GM12878 (cell line): ENCODE data around the gene DERL3. TPM values are rescaled to one million over a fixed set of nuclear protein-coding genes. Genes with fewer than 3 reads are reported as not detected.

Source experiments
- ATAC-seq: fragments of 200-7000 bp; cut with Tn5 transposase; 3 replicates; pipeline ENCODE4 v1.9.1; 2020; ENCODE audit warnings: mild to moderate bottlenecking, moderate library complexity
- BruUV-seq: library from RNA; stranded (reverse); fragments of 400-500 nt; replicated peaks from 2 replicates; lab custom pipeline; 2021; lab: Mats Ljungman, UMichigan
- CTCF ChIA-PET: fragments of 300-600 bp; sonication (Branson Sonifier 250); formaldehyde crosslinking; extraction: SDS; loops from one replicate; lab custom pipeline; 2021; ENCODE audit warnings: inconsistent platforms; lab: Yijun Ruan, JAX
- POLR2A ChIA-PET: fragments of 350-600 bp; formaldehyde crosslinking; extraction: SDS; loops from one replicate; lab custom pipeline; 2021; ENCODE audit warnings: inconsistent platforms; lab: Charles Lee
- RAD21 ChIA-PET: fragments of 300-600 bp; sonication (Branson Sonifier 250); formaldehyde crosslinking; loops from one replicate; lab custom pipeline; 2023; ENCODE audit warnings: antibody characterized with exemption; ENCODE audit not compliant: unreplicated experiment; lab: Charles Lee
- SMC1A ChIA-PET: fragments of 300-600 bp; sonication (Branson Sonifier 250); formaldehyde crosslinking; loops from one replicate; lab custom pipeline; 2023; ENCODE audit not compliant: unreplicated experiment, uncharacterized antibody; lab: Charles Lee
- DNase-seq: peaks from one replicate; pipeline ENCODE4 v3.0.0-alpha.2; 2011; ENCODE audit warnings: low read depth, low spot score
- FAIRE-seq: peaks from 3 replicates; lab custom pipeline; 2011; peaks lifted over from hg19 to GRCh38; lab: Jason Lieb, UNC
- H2AFZ ChIP-seq: 2 replicates; pipeline ENCODE4 v1.6.0; 2011; ENCODE audit warnings: low read depth, low read length, control low read depth; ENCODE audit not compliant: control insufficient read depth
- H3K27ac ChIP-seq: 2 replicates; pipeline ENCODE4 v1.5.1; 2011; ENCODE audit warnings: control low read depth; ENCODE audit not compliant: control insufficient read depth, insufficient read depth
- H3K27me3 ChIP-seq, 2 experiments: replicated peaks in 1 of 2; 2 replicates each; pipeline versions ENCODE4 v1.6.0 to v1.6.1; 2011; ENCODE audit warnings: low read length in 1 of 2; ENCODE audit not compliant: control insufficient read depth in 2 of 2, insufficient read depth in 2 of 2
- H3K36me3 ChIP-seq, 2 experiments: 2 replicates each; pipeline ENCODE4 v1.5.1; 2011; ENCODE audit warnings: low read length in 1 of 2; ENCODE audit not compliant: control insufficient read depth in 2 of 2, insufficient read depth in 2 of 2
- H3K4me1 ChIP-seq: 2 replicates; pipeline ENCODE4 v1.6.1; 2011; ENCODE audit warnings: mild to moderate bottlenecking, low read length, moderate library complexity, mixed read lengths; ENCODE audit not compliant: control insufficient read depth, insufficient read depth
- H3K4me2 ChIP-seq: 2 replicates; pipeline ENCODE4 v1.6.0; 2011; ENCODE audit warnings: control low read depth; ENCODE audit not compliant: control insufficient read depth, insufficient read depth
- H3K4me3 ChIP-seq: fragments of 200-600 bp; sonication (generic); 2 replicates; pipeline ENCODE4 v1.5.1; 2016
- H3K79me2 ChIP-seq: 2 replicates; pipeline ENCODE4 v1.6.0; 2011; ENCODE audit warnings: low read length; ENCODE audit not compliant: control insufficient read depth, insufficient read depth
- H3K9ac ChIP-seq: 2 replicates; pipeline ENCODE4 v1.8.0; 2011; ENCODE audit warnings: low read length, control low read depth, mixed read lengths; ENCODE audit not compliant: control insufficient read depth, insufficient read depth
- H3K9me3 ChIP-seq: replicated peaks from 3 replicates; pipeline ENCODE4 v1.5.1; 2011; ENCODE audit warnings: mild to moderate bottlenecking, low read length; ENCODE audit not compliant: control insufficient read depth, insufficient read depth
- H4K20me1 ChIP-seq: 2 replicates; pipeline ENCODE4 v1.6.0; 2011; ENCODE audit not compliant: control insufficient read depth, insufficient read depth
- MEF2A ChIP-seq: IDR thresholded peaks from 2 replicates; pipeline ENCODE4 v1.6.1; 2011; ENCODE audit warnings: low read depth, mild to moderate bottlenecking, low read length, moderate library complexity; ENCODE audit not compliant: insufficient read depth
- NBN ChIP-seq: fragments of 450-650 bp; IDR thresholded peaks from 2 replicates; pipeline ENCODE4 v1.6.1; 2016
- POLR2A ChIP-seq: IDR thresholded peaks from 2 replicates; pipeline ENCODE4 v1.6.1; 2011; ENCODE audit warnings: low read depth, mild to moderate bottlenecking, low read length
- POLR2AphosphoS5 ChIP-seq: IDR thresholded peaks from 2 replicates; pipeline ENCODE4 v1.6.1; 2011; ENCODE audit warnings: mild to moderate bottlenecking, low read length, inconsistent platforms
- WGBS: methylation state at CpG from one replicate; pipeline ENCODE4 v1.1.6; 2016; ENCODE audit warnings: low lambda C conversion rate; ENCODE audit not compliant: insufficient replicate concordance, insufficient coverage; ENCODE audit errors: missing lambda C conversion rate; 5-methylcytosine and 5-hydroxymethylcytosine counted together
- in situ Hi-C: fragments of 300-500 bp; cut with MboI; formaldehyde crosslinking; loops from 9 replicates; pipeline ENCODE4 v1.14.3; 2018; ENCODE audit warnings: mixed read lengths
- intact Hi-C: fragments of 100-400 bp; cut with micrococcal nuclease; formaldehyde crosslinking; loops from one replicate; pipeline ENCODE4 v1.14.2; 2022; ENCODE audit not compliant: unreplicated experiment
- polyA plus RNA-seq, 11 experiments: library from polyadenylated mRNA; depleted of rRNA in 4 of 11; unstranded in 6 of 11; stranded (reverse) in 5 of 11; fragments of >200 nt; fragmentation: Nextera tagmentation in 4 of 11; fragmentation: Illumina TruSeq in 1 of 11; extraction: Ambion mirVana in 4 of 11; extraction: Trizol in 1 of 11; gene quantifications; 1 replicate in 1 of 11; 2 replicates in 10 of 11; pipeline versions ENCODE4 v1.2.1 to v1.2.3, GENCODE V29; 2011 to 2016; ENCODE audit warnings: inconsistent platforms in 2 of 11, missing spikeins in 2 of 11, low read depth in 1 of 11
- total RNA-seq, 4 experiments: library from RNA; depleted of rRNA in 3 of 4; stranded (reverse); fragments of >200 nt in 3 of 4; fragmentation: Illumina TruSeq in 1 of 4; extraction: Trizol in 1 of 4; gene quantifications; 2 replicates each; pipeline versions ENCODE4 v1.2.1 to v1.2.3, GENCODE V29; 2013 to 2021
- TF ChIP-seq, protein P1 (sequence below): fragments of 450-650 bp; IDR thresholded peaks from 2 replicates; pipeline ENCODE4 v1.6.1; 2016; ENCODE audit warnings: mild to moderate bottlenecking, moderate library complexity, borderline replicate concordance

DERL3 gene
- total and polyA plus RNA-seq, 10 of the 15 experiments (the other 5 are each of a cell fraction or from before 2014, with no cell fraction given), result 4.1 to 52.4 (median 14.1) TPM

DNA sequence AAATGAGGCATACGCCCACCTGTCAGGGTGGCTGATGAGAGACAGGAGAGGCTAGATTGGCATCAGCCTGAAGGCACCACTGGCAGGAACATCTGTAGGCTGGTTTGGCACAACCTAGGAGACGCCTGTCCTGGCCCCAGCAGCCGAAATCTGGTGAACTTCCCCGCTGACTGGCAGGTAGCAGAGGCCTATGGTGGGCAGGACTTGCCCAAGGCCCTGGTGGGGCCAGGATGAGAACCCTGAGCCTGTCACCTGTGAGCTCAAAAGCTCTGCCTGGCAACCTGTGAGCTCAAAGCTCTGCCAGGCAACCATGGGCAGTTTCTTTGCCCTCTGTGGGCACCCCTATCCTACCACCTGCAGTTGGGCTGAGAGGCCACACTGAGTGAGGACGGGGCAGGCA, 2.5 kb downstream of the DERL3 start:
- H3K4me2 ChIP-seq, result no peak overlapping the region
- peaks cover 17% of the 10 kb centered on the region for H3K4me1 ChIP-seq
- DNase-seq (no peak), FAIRE-seq (no peak), ATAC-seq (no peak)
- H3K27me3 ChIP-seq, result no peaks in the 10 kb centered on the region
- H3K9ac ChIP-seq, result no peak overlapping the region
- ChIA-PET CTCF (interaction anchor here (1.7 to 3.7 kb wide), 2 partner anchors 13 to 65 kb away, joined by 6 to 12 read pairs; partner anchors contain the start of gene MMP11), POLR2A (no interaction called here), RAD21 (no interaction called here), SMC1A (interaction anchor here (0.9 to 1.9 kb wide), 2 partner anchors 10 to 65 kb away, joined by 3 to 5 read pairs; no protein-coding TSS in a partner anchor)
- no peak overlapping the region for H3K4me3 ChIP-seq
- BruUV-seq, result no TSS peak
- no peak overlapping the region for H3K27ac ChIP-seq
- H3K36me3 ChIP-seq, result peaks cover 11 to 42% of the 10 kb centered on the region in 2 experiments
- 49% methylated on average over 5 of the region's 5 CpGs for WGBS
- H4K20me1 ChIP-seq, result no peaks in the 10 kb centered on the region
- intact Hi-C loops (no loop called here), in situ Hi-C loops (no loop called here)
- H3K9me3 ChIP-seq, result no peaks in the 10 kb centered on the region
- H3K79me2 ChIP-seq, result no peaks in the 10 kb centered on the region; the same call in 1 of the 2 replicates
- TF ChIP-seq MEF2A (no peak), POLR2A (peak; percentile 5; the same call in 1 of the 2 replicates)
- no peak overlapping the region for H2AFZ ChIP-seq

- Histone ChIP-seq H4K20me1 (peaks cover 2% of the 10 kb centered on the region; the same call in 1 of the 2 replicates), H3K27me3 (no peaks in the 10 kb centered on the region), H3K9ac (no peak overlapping the region), H3K4me1 (peaks cover 17% of the 10 kb centered on the region), H2AFZ (no peak overlapping the region), H3K4me2 (no peak overlapping the region), H3K4me3 (no peak overlapping the region), H3K36me3 (peaks cover 16 to 42% of the 10 kb centered on the region in 2 experiments), H3K27ac (no peak overlapping the region), H3K9me3 (no peaks in the 10 kb centered on the region), H3K79me2 (peaks cover 2% of the 10 kb centered on the region)
- FAIRE-seq, result no peak
- intact Hi-C loops (no loop called here), in situ Hi-C loops (no loop called here)
- CTCF ChIA-PET, result interaction anchor here (1.7 to 3.7 kb wide), 2 partner anchors 14 to 64 kb away, joined by 6 to 12 read pairs; partner anchors contain the start of gene MMP11
- TF ChIP-seq POLR2AphosphoS5, result peak; percentile 26; the same call in 1 of the 2 replicates
- TF ChIP-seq, protein P1, sequence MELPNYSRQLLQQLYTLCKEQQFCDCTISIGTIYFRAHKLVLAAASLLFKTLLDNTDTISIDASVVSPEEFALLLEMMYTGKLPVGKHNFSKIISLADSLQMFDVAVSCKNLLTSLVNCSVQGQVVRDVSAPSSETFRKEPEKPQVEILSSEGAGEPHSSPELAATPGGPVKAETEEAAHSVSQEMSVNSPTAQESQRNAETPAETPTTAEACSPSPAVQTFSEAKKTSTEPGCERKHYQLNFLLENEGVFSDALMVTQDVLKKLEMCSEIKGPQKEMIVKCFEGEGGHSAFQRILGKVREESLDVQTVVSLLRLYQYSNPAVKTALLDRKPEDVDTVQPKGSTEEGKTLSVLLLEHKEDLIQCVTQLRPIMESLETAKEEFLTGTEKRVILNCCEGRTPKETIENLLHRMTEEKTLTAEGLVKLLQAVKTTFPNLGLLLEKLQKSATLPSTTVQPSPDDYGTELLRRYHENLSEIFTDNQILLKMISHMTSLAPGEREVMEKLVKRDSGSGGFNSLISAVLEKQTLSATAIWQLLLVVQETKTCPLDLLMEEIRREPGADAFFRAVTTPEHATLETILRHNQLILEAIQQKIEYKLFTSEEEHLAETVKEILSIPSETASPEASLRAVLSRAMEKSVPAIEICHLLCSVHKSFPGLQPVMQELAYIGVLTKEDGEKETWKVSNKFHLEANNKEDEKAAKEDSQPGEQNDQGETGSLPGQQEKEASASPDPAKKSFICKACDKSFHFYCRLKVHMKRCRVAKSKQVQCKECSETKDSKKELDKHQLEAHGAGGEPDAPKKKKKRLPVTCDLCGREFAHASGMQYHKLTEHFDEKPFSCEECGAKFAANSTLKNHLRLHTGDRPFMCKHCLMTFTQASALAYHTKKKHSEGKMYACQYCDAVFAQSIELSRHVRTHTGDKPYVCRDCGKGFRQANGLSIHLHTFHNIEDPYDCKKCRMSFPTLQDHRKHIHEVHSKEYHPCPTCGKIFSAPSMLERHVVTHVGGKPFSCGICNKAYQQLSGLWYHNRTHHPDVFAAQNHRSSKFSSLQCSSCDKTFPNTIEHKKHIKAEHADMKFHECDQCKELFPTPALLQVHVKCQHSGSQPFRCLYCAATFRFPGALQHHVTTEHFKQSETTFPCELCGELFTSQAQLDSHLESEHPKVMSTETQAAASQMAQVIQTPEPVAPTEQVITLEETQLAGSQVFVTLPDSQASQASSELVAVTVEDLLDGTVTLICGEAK, result no peak
- 0 out of 2 replicates have a peak, but pooled peaks have one; percentile 1 for TF ChIP-seq POLR2A
- TF ChIP-seq NBN, result no peak
- POLR2A ChIA-PET, result no interaction called here
- DNase-seq, result no peak
- BruUV-seq, result no TSS peak
- no peak for ATAC-seq
- WGBS, result 83% methylated on average over 11 of the region's 11 CpGs
- RAD21 ChIA-PET, result interaction anchor here (0.9 kb wide), 1 partner anchor 8 kb away, joined by 3 read pairs; no protein-coding TSS in a partner anchor
- SMC1A ChIA-PET, result interaction anchor here (0.9 to 1.9 kb wide), 3 partner anchors 10 to 64 kb away, joined by 3 to 5 read pairs (median 3); no protein-coding TSS in a partner anchor
Measured at GRCh38 chr22:23835484-23836144, 3.2 kb downstream of the DERL3 start.
